Measurements from ENCODE around the gene LARP1. TPM values are rescaled to one million over a fixed set of nuclear protein-coding genes. Genes with fewer than 3 reads are reported as not detected.

LARP1 gene
- polyA plus RNA-seq, 2 of the 4 experiments (the other 2 are of a cell fraction): 87.0 to 112 TPM

DNA sequence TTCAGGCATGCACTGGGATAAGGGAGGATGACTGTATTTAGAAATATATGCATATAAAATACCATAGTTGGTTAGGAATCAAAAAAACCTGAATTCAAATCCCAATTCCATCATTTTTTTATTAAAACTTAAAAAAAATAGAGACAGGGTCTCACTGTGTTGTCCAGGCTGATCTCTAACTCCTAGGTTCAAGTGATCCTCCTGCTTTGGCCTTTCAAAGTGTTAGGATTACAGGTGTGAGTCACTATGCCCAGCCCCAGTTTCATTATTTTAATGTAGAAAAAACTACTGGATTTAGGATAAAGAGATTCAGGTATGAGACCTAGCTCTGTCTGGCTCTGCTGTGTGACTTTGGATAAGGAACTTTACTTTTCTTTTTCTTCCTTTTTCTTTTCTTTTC is 3.3 kb upstream of the LARP1 start:
- TF ChIP-seq, protein P1, sequence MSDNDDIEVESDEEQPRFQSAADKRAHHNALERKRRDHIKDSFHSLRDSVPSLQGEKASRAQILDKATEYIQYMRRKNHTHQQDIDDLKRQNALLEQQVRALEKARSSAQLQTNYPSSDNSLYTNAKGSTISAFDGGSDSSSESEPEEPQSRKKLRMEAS (IDR thresholded peaks at IDR 0.05): no peak
- TF ChIP-seq USF2 (IDR thresholded peaks at IDR 0.05) (no peak), CEBPB (IDR thresholded peaks at IDR 0.05) (no peak), HDAC2 (IDR thresholded peaks at IDR 0.05) (no peak), BHLHE40 (IDR thresholded peaks at IDR 0.05; ENCODE audit: low read depth, low read length) (no peak), EHF (CRISPR knock-in tag; IDR thresholded peaks at IDR 0.05) (no peak), RNF2 (IDR thresholded peaks at IDR 0.05; ENCODE audit: borderline replicate concordance, low read depth) (no peak), HOXA7 (CRISPR knock-in tag; IDR thresholded peaks at IDR 0.05) (no peak), ZNF302 (CRISPR knock-in tag; IDR thresholded peaks at IDR 0.05) (no peak), ZSCAN20 (CRISPR knock-in tag; IDR thresholded peaks at IDR 0.05) (no peak), CTCF (IDR thresholded peaks at IDR 0.05) (no peak), EP300 (IDR thresholded peaks at IDR 0.05) (no peak), MYC (IDR thresholded peaks at IDR 0.05; ENCODE audit: borderline replicate concordance, low read length) (no peak), HEYL (CRISPR knock-in tag; IDR thresholded peaks at IDR 0.05) (no peak)
- TF ChIP-seq, protein P2, sequence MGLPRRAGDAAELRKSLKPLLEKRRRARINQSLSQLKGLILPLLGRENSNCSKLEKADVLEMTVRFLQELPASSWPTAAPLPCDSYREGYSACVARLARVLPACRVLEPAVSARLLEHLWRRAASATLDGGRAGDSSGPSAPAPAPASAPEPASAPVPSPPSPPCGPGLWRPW (IDR thresholded peaks at IDR 0.05): no peak
- TF ChIP-seq, protein P3, sequence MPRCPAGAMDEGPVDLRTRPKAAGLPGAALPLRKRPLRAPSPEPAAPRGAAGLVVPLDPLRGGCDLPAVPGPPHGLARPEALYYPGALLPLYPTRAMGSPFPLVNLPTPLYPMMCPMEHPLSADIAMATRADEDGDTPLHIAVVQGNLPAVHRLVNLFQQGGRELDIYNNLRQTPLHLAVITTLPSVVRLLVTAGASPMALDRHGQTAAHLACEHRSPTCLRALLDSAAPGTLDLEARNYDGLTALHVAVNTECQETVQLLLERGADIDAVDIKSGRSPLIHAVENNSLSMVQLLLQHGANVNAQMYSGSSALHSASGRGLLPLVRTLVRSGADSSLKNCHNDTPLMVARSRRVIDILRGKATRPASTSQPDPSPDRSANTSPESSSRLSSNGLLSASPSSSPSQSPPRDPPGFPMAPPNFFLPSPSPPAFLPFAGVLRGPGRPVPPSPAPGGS (IDR thresholded peaks at IDR 0.05): no peak
- Histone ChIP-seq H3K27ac (no peak overlapping the region), H3K9me3 (no peaks in the 10 kb centered on the region), H3K4me3 (no peak overlapping the region), H3K4me1 (peaks cover 10% of the 10 kb centered on the region), H3K4me2 (no peak overlapping the region)
- ChIA-PET CTCF (no interaction called here), POLR2A (interaction anchor here (0.8 kb wide), 1 partner anchor 107 kb away, joined by 3 read pairs; the partner anchor contains the start of gene CNOT8)
- DNase-seq (ENCODE audit: low read depth in 1 of 2, low spot score in 1 of 2) (no peak), FAIRE-seq (no peak), ATAC-seq (no peak)

DNA sequence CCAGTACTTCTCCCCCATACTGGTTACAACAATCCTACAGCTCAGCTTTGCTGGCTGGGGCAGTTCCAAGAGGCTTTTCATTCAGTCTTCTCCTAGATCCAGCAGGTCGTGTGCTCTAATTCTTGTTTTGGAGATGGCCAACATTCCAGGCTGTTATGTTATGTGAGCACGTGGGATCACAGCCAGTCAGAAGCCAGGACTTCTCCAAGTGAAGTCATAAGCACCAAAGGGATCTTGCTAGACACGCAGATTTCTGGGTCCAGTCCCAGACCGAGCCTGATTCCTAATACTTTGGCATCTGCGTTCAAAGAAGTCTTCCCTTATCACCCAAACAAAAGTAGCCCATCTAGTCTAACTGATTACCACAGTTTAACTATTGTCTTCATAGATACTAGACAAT is 1.4 kb upstream of the LARP1 start:
- H3K27ac ChIP-seq: peak overlapping the region; percentile 99 to 100; a peak in 5 of 6 replicates
- no peaks in the 10 kb centered on the region for H3K9me3 ChIP-seq
- peaks cover 19% of the 10 kb centered on the region for H3K4me1 ChIP-seq
- ChIA-PET CTCF (interaction anchor here (1.0 kb wide), 1 partner anchor 72 kb away, joined by 3 read pairs; no protein-coding TSS in a partner anchor), POLR2A (interaction anchor here (1.3 to 1.4 kb wide), 2 partner anchors 103 to 105 kb away, joined by 3 to 4 read pairs; partner anchors contain the start of gene CNOT8)
- TF ChIP-seq PHF8 (IDR thresholded peaks at IDR 0.05; ENCODE audit: borderline replicate concordance, low read depth) (no peak), TP53 (CRISPR knock-in tag; IDR thresholded peaks at IDR 0.05) (no peak), SREBF2 (IDR thresholded peaks at IDR 0.05) (no peak), HDAC2 (IDR thresholded peaks at IDR 0.05) (no peak), MAFK (IDR thresholded peaks at IDR 0.05; ENCODE audit: partially characterized antibody) (no peak), RARB (CRISPR knock-in tag; IDR thresholded peaks at IDR 0.05) (no peak), KDM1A (IDR thresholded peaks at IDR 0.05; ENCODE audit: low read depth) (no peak)
- TF ChIP-seq, protein P4, sequence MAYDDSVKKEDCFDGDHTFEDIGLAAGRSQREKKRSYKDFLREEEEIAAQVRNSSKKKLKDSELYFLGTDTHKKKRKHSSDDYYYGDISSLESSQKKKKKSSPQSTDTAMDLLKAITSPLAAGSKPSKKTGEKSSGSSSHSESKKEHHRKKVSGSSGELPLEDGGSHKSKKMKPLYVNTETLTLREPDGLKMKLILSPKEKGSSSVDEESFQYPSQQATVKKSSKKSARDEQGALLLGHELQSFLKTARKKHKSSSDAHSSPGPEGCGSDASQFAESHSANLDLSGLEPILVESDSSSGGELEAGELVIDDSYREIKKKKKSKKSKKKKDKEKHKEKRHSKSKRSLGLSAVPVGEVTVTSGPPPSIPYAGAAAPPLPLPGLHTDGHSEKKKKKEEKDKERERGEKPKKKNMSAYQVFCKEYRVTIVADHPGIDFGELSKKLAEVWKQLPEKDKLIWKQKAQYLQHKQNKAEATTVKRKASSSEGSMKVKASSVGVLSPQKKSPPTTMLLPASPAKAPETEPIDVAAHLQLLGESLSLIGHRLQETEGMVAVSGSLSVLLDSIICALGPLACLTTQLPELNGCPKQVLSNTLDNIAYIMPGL (CRISPR knock-in tag; IDR thresholded peaks at IDR 0.05; ENCODE audit: borderline replicate concordance): no peak
- TF ChIP-seq, protein P1 (IDR thresholded peaks at IDR 0.05): no peak
- TF ChIP-seq, protein P5, sequence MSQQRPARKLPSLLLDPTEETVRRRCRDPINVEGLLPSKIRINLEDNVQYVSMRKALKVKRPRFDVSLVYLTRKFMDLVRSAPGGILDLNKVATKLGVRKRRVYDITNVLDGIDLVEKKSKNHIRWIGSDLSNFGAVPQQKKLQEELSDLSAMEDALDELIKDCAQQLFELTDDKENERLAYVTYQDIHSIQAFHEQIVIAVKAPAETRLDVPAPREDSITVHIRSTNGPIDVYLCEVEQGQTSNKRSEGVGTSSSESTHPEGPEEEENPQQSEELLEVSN (IDR thresholded peaks at IDR 0.05; ENCODE audit: borderline replicate concordance, low read depth): no peak
- TF ChIP-seq, protein P2 (IDR thresholded peaks at IDR 0.05): no peak
- H3K4me3 ChIP-seq: peak overlapping the region; percentile 69; the same call in 2 of the 3 replicates
- FAIRE-seq (no peak), DNase-seq (ENCODE audit: low read depth in 1 of 2, low spot score in 1 of 2) (peak in 1 of 2 experiments; percentile 22), ATAC-seq (no peak)
- H3K4me2 ChIP-seq: peak overlapping the region; percentile 91
- 91% methylated on average over 5 of the region's 5 CpGs for WGBS (ENCODE audit: missing lambda C conversion rate)

Measured in A549 (cell line).